ENCODE results near the gene DDX41.

GRCh38 chr5:177499842-177500241, 16.9 kb downstream of the DDX41 start:
- TF ChIP-seq CTCF (IDR thresholded peaks at IDR 0.05) (no peak), POLR2A (IDR thresholded peaks at IDR 0.05) (no peak), EP300 (IDR thresholded peaks at IDR 0.05) (no peak)

Measured in ovary (tissue), 3 donors.